GM12875 (cell line): Measurements from ENCODE around the gene STPG3.

ENCODE experiments used
- H3K4me3 ChIP-seq: one replicate; pipeline ENCODE4 v1.5.1; 2011; ENCODE audit warnings: low read depth, low read length, control low read depth
- CTCF ChIP-seq: IDR thresholded peaks from 2 replicates; pipeline ENCODE4 v1.5.1; 2011; ENCODE audit warnings: low read depth, mild to moderate bottlenecking, control low read depth, inconsistent platforms, low read length, moderate library complexity, borderline replicate concordance; ENCODE audit not compliant: insufficient read depth

The STPG3 gene

GRCh38 chr9:137213160-137214060 lies 37.7 kb upstream of the STPG3 start:
- TF ChIP-seq CTCF = no peak
- no peak overlapping the region for H3K4me3 ChIP-seq

- no peak for TF ChIP-seq CTCF
- no peak overlapping the region for H3K4me3 ChIP-seq
These were observed 36.5 kb upstream of the STPG3 start for GRCh38 chr9:137214620-137215019.

DNA sequence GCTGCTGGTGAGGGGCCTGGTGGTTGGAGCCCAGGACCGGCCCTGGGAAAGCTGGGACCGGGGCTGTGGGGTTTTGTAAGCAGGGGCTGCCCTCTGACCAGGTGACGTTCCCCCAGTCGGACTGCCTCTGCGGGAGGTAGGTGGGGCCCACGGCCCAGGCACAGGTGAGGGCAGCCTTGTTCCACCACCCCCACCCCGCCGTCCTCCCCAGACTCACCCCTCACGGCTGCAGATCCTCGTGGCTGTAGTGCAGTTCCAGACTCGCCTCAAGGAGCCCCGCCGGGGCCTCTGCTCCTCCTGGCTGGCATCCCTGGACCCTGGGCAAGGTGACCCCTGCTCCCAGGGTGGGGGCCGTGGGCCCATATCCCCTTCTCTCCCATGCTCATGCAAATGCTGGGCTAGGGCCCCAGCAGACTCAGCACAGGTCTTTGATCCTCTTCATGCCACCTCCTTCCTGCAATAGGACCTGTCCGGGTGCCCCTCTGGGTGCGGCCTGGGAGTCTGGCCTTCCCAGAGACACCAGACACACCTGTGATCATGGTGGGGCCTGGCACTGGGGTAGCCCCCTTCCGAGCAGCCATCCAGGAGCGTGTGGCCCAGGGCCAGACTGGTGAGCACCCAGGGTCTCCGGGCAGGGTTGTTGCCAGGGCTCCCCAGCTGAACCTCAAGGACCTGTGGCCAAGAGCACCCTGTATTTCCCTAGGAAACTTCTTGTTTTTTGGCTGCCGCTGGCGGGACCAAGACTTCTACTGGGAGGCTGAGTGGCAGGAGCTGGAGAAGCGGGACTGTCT lies 35.7 kb upstream of the STPG3 start:
- H3K4me3 ChIP-seq = no peak overlapping the region
- no peak for TF ChIP-seq CTCF

GRCh38 chr9:137216188-137216965 lies 34.7 kb upstream of the STPG3 start:
- no peak overlapping the region for H3K4me3 ChIP-seq
- no peak for TF ChIP-seq CTCF

DNA sequence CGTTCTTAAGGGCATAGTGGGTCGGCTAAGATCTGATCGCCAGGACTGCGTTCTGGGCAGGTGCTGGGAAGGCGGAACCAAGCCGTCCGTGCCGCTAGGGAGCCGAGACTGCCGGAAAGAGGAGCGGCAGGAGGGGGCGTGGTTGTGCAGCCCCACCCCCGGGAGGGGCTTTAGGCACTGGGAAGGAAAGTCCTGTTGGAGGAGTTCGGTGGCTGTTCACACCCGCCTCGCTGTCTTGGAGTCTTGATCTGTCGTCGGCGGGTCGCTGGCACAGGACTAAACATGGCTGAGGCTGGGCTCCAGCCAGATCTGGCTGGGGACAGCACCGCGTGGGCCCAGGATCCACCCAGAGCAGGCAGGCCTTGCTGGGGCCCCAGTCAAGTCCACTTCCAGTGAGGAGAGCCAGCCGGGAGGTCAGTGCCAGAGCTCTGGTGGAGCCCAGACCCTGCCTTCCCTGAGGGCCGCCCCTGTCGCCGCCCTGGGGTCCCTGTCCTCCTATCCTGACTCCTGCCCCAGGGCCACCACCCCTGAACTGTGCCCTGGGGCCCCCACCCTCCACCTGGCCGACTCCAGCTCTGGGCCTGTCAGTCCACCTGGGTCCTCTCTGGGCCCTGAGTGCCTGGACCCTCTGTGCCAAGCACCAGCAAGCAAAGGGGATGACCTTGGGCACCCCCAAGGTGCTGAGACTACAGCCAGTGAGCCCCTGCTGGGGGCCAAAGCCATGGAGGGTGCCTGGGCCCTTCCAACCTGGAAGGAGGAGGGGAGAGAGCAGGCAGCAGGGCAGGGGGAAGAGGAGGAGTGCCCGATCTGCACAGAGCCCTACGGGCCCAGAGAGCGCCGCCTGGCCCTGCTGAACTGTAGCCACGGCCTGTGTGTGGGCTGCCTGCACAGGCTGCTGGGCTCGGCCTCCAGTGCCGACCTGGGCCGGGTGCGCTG lies 33.5 kb upstream of the STPG3 start:
- H3K4me3 ChIP-seq = no peak overlapping the region
- TF ChIP-seq CTCF = no peak

- TF ChIP-seq CTCF = no peak
- H3K4me3 ChIP-seq = no peak overlapping the region
These were observed 32.8 kb upstream of the STPG3 start for GRCh38 chr9:137218212-137218753.
